Measurements from ENCODE around the gene LAMA2.

LAMA2 gene

DNA sequence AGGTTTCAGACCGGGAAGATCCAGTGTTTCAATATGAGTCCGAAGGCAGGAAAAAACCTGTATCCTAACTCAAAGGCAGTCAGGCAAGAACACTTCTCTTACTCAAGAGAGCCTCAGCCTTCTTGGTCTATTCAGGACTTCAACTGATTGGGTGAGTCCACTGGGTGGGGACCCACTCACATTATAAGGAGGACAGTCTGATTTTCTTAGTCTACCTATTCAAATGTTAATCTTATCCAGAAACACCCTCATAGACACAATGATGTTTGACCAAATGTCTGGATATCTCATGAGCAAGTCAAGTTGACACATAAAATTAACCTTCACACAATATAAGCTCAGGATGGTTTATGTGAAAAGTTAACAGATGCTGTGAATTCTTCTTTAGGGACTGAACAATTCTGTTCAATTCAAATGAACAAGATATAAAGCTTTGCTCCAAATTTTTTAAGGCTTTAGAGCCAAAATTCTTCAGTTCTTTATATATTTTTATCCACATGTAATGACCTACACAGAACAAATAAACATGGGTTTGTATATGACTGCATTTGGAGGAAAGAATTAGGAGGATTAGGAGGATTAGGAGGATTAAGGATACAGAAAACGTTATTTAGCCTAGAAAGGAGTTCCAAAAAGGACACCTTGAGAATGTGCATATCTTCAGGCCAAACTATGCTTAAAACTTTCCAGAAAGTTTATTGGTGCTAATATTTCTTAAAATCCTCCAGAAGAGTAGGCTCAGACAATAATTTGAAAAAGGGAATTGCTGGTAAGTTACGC is 35.3 kb upstream of the LAMA2 start:
- no peak for DNase-seq
- in situ Hi-C loops (cut with HindIII; ENCODE audit: low pct_ligation_motif_present, low sequenced_read_pairs), result no loop called here
- Histone ChIP-seq H3K27ac (no peak overlapping the region), H3K27me3 (replicated peaks) (no peaks in the 10 kb centered on the region), H3K36me3 (replicated peaks) (no peaks in the 10 kb centered on the region), H3K4me3 (ENCODE audit: low read depth, low read length) (no peak overlapping the region)
- TF ChIP-seq, protein P1, sequence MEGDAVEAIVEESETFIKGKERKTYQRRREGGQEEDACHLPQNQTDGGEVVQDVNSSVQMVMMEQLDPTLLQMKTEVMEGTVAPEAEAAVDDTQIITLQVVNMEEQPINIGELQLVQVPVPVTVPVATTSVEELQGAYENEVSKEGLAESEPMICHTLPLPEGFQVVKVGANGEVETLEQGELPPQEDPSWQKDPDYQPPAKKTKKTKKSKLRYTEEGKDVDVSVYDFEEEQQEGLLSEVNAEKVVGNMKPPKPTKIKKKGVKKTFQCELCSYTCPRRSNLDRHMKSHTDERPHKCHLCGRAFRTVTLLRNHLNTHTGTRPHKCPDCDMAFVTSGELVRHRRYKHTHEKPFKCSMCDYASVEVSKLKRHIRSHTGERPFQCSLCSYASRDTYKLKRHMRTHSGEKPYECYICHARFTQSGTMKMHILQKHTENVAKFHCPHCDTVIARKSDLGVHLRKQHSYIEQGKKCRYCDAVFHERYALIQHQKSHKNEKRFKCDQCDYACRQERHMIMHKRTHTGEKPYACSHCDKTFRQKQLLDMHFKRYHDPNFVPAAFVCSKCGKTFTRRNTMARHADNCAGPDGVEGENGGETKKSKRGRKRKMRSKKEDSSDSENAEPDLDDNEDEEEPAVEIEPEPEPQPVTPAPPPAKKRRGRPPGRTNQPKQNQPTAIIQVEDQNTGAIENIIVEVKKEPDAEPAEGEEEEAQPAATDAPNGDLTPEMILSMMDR (IDR thresholded peaks at IDR 0.05; ENCODE audit: low read depth, low read length, missing control alignments), result no peak

DNA sequence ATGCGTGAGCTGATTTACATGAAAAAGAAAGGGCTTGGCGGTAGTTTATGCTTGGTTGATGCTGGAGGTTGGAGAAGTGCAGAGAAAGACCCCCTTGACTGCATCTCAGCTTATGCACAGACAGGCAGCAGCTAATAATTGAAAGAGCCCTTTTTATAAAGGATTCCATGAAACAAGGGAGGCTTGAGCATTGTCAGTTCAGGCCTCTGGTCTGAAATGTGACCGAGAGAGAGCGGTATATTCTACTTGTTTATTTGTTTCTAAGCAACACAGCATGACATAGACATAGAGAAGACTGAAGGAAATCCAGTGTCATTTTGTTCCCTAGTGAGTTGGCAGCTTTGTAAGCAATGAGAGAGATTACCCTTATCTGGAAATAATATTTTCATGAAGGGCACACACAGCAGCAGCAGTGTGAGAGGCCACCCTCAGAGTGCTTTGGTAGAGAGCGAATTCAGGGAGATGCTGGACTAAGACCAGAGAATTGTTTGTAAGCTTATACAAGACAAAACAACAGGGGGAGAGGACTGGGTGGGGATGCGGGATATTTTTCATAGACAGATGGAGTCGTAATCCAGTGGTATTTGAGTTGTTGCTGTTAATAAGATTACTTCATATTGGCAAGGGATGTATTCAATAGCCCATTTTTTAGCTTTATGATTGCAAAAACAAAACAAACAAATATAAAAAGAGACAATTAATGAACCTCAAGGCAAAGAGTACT is 34.6 kb upstream of the LAMA2 start:
- Histone ChIP-seq H3K27ac (no peak overlapping the region), H3K27me3 (replicated peaks) (no peaks in the 10 kb centered on the region), H3K4me3 (ENCODE audit: low read depth, low read length) (no peak overlapping the region), H3K36me3 (replicated peaks) (no peaks in the 10 kb centered on the region)
- TF ChIP-seq, protein P1 (IDR thresholded peaks at IDR 0.05; ENCODE audit: low read depth, low read length, missing control alignments), result no peak
- in situ Hi-C loops (cut with HindIII; ENCODE audit: low pct_ligation_motif_present, low sequenced_read_pairs), result no loop called here
- DNase-seq, result peak; percentile 18

DNA sequence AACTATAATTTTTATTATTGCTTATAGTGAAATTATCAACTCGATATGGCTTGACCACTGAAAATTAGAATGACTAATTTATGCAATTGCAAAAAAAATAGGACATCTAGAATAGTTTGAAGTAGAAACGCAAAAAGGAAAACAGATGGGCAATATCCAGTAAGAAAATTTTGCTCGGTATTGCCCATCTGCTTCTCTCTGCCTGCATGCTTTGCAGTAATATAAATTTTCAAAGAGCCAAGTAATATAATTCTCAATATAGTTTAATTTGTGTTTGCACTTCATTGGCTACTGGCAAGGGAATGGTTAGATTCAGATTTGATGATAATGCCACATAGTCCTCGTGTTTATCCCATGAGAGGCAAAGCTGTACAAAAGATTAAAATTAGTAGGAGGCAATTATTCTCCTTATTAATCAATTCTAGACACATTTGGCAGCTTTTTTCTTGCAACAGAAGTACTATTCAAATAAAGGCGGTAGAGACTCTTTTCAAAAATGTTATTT is 27.3 kb upstream of the LAMA2 start:
- H3K36me3 ChIP-seq (replicated peaks), result no peaks in the 10 kb centered on the region
- DNase-seq, result no peak
- no peak overlapping the region for H3K27ac ChIP-seq
- no peak overlapping the region for H3K4me3 ChIP-seq (ENCODE audit: low read depth, low read length)
- H3K27me3 ChIP-seq (replicated peaks), result no peaks in the 10 kb centered on the region
- in situ Hi-C loops (cut with HindIII; ENCODE audit: low pct_ligation_motif_present, low sequenced_read_pairs), result no loop called here
- TF ChIP-seq, protein P1 (IDR thresholded peaks at IDR 0.05; ENCODE audit: low read depth, low read length, missing control alignments), result no peak

DNA sequence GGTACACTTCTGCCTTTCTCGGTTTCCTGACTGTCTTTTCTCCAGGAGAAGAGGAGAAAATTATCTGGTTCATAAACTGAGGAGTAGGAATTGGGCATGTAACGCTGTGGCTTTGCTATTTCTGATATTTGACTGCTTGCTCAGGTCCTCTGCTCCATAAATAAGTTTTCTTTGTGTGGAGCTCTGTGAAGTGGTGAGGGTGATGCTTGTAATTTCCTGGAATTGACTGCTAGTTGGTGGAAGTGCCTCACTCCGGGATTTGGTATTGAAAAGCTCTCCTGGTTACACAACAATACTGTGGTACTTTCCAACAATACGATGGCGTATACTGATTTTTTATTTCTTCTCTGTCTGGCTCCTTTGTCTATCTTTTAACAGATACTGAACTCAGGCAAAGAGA is 25.1 kb upstream of the LAMA2 start:
- Histone ChIP-seq H3K27ac (no peak overlapping the region), H3K27me3 (replicated peaks) (no peaks in the 10 kb centered on the region), H3K36me3 (replicated peaks) (no peaks in the 10 kb centered on the region), H3K4me3 (ENCODE audit: low read depth, low read length) (no peak overlapping the region)
- TF ChIP-seq, protein P1 (IDR thresholded peaks at IDR 0.05; ENCODE audit: low read depth, low read length, missing control alignments), result no peak
- in situ Hi-C loops (cut with HindIII; ENCODE audit: low pct_ligation_motif_present, low sequenced_read_pairs), result no loop called here
- no peak for DNase-seq

DNA sequence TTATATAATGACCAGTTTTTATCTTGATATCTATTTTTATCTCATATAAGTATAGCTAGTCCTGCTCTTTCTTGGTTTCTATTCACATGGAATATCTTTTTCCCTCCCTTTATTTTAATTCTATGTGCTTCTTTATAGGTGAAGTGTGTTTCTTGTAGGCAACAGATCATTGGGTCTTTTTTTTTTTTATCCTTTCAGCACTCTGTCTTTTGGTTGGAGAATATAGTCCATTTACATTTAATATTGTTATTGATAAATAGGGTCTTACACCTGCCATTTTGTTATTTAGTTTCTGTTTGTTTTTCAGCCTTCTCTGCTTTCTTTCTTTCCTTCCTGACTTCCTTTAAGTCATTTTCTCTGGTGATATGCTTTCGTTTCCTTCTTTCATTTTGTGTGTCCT is 22.2 kb upstream of the LAMA2 start:
- no peaks in the 10 kb centered on the region for H3K27me3 ChIP-seq (replicated peaks)
- no peak overlapping the region for H3K4me3 ChIP-seq (ENCODE audit: low read depth, low read length)
- in situ Hi-C loops (cut with HindIII; ENCODE audit: low pct_ligation_motif_present, low sequenced_read_pairs), result no loop called here
- no peak overlapping the region for H3K27ac ChIP-seq
- TF ChIP-seq, protein P1 (IDR thresholded peaks at IDR 0.05; ENCODE audit: low read depth, low read length, missing control alignments), result no peak
- DNase-seq, result no peak
- H3K36me3 ChIP-seq (replicated peaks), result no peaks in the 10 kb centered on the region
